ENCODE results near the gene RFFL. TPM values are rescaled to one million over a fixed set of nuclear protein-coding genes. Genes with fewer than 3 reads are reported as not detected.

The RFFL gene
- total and polyA plus RNA-seq, 9 of the 15 experiments (the other 6 are each of a cell fraction or from before 2014, with no cell fraction given): 3.4 to 18.1 (median 12.8) TPM

DNA sequence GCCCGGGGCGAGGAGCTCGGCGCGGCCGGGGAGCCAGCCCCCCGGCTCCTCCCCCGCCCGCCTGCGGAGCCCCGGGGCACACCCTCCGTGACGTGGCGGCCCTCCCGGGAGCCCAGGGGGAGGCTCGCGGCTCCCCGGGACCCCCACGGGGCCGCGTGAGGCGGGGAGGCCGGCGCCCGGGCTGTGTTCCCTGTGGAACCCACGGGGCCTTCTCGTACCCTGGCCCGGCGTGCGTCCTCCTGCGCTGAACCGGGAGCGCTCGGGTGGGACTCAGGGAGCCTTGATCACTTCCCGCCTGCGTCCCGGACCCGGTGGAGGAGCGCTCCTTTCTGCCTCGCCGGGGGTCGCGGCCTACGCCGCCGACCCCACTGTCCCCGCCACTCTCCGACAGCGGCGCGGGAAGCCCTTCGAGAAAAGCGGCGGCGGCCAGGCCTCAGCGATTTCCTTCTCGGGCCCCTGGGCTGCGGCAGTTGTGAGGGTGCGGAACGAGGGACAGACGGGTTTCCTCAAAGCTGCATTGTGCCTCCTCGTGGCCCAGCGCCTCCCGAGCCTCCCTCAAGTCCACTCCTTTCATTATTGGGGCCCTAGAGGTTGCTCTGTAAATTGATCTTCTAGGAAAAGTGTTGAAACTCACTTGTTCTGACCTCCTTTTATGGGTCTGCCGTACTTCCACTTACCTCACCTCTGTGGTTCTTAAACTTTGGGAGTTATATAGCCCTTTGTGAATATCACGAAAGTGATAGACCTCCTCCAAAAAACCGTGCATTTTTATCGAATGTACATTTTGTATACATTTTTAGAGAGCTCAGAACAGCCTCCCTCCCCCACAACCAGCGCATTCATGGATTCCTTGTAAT lies 82.6 kb downstream of the RFFL start (continued):
- TF ChIP-seq, protein P1, sequence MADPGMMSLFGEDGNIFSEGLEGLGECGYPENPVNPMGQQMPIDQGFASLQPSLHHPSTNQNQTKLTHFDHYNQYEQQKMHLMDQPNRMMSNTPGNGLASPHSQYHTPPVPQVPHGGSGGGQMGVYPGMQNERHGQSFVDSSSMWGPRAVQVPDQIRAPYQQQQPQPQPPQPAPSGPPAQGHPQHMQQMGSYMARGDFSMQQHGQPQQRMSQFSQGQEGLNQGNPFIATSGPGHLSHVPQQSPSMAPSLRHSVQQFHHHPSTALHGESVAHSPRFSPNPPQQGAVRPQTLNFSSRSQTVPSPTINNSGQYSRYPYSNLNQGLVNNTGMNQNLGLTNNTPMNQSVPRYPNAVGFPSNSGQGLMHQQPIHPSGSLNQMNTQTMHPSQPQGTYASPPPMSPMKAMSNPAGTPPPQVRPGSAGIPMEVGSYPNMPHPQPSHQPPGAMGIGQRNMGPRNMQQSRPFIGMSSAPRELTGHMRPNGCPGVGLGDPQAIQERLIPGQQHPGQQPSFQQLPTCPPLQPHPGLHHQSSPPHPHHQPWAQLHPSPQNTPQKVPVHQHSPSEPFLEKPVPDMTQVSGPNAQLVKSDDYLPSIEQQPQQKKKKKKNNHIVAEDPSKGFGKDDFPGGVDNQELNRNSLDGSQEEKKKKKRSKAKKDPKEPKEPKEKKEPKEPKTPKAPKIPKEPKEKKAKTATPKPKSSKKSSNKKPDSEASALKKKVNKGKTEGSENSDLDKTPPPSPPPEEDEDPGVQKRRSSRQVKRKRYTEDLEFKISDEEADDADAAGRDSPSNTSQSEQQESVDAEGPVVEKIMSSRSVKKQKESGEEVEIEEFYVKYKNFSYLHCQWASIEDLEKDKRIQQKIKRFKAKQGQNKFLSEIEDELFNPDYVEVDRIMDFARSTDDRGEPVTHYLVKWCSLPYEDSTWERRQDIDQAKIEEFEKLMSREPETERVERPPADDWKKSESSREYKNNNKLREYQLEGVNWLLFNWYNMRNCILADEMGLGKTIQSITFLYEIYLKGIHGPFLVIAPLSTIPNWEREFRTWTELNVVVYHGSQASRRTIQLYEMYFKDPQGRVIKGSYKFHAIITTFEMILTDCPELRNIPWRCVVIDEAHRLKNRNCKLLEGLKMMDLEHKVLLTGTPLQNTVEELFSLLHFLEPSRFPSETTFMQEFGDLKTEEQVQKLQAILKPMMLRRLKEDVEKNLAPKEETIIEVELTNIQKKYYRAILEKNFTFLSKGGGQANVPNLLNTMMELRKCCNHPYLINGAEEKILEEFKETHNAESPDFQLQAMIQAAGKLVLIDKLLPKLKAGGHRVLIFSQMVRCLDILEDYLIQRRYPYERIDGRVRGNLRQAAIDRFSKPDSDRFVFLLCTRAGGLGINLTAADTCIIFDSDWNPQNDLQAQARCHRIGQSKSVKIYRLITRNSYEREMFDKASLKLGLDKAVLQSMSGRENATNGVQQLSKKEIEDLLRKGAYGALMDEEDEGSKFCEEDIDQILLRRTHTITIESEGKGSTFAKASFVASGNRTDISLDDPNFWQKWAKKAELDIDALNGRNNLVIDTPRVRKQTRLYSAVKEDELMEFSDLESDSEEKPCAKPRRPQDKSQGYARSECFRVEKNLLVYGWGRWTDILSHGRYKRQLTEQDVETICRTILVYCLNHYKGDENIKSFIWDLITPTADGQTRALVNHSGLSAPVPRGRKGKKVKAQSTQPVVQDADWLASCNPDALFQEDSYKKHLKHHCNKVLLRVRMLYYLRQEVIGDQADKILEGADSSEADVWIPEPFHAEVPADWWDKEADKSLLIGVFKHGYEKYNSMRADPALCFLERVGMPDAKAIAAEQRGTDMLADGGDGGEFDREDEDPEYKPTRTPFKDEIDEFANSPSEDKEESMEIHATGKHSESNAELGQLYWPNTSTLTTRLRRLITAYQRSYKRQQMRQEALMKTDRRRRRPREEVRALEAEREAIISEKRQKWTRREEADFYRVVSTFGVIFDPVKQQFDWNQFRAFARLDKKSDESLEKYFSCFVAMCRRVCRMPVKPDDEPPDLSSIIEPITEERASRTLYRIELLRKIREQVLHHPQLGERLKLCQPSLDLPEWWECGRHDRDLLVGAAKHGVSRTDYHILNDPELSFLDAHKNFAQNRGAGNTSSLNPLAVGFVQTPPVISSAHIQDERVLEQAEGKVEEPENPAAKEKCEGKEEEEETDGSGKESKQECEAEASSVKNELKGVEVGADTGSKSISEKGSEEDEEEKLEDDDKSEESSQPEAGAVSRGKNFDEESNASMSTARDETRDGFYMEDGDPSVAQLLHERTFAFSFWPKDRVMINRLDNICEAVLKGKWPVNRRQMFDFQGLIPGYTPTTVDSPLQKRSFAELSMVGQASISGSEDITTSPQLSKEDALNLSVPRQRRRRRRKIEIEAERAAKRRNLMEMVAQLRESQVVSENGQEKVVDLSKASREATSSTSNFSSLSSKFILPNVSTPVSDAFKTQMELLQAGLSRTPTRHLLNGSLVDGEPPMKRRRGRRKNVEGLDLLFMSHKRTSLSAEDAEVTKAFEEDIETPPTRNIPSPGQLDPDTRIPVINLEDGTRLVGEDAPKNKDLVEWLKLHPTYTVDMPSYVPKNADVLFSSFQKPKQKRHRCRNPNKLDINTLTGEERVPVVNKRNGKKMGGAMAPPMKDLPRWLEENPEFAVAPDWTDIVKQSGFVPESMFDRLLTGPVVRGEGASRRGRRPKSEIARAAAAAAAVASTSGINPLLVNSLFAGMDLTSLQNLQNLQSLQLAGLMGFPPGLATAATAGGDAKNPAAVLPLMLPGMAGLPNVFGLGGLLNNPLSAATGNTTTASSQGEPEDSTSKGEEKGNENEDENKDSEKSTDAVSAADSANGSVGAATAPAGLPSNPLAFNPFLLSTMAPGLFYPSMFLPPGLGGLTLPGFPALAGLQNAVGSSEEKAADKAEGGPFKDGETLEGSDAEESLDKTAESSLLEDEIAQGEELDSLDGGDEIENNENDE (IDR thresholded peaks at IDR 0.05; ENCODE audit: low read depth, low read length): no peak
- TF ChIP-seq ZFX (CRISPR knock-in tag; IDR thresholded peaks at IDR 0.05): peak; percentile 91
- TF ChIP-seq BRD4 (IDR thresholded peaks at IDR 0.05): peak; percentile 92
- TF ChIP-seq NCOA1 (IDR thresholded peaks at IDR 0.05; ENCODE audit: low read depth): no peak
- TF ChIP-seq MEF2D (tag; conservative IDR thresholded peaks at IDR 0.05; ENCODE audit: low read depth): no peak
- peak; percentile 8; the same call in 1 of the 2 replicates for TF ChIP-seq ATF7 (IDR thresholded peaks at IDR 0.05)
- 0 out of 2 replicates have a peak, but pooled peaks have one; percentile 34 for TF ChIP-seq GATAD2A (IDR thresholded peaks at IDR 0.05)
- peak in 1 of 2 experiments; percentile 36; a peak in 1 of 4 replicates for TF ChIP-seq RCOR1 (IDR thresholded peaks at IDR 0.05; ENCODE audit: borderline replicate concordance in 1 of 2, low read depth in 2 of 2, low read length in 2 of 2)
- TF ChIP-seq THRAP3 (IDR thresholded peaks at IDR 0.05; ENCODE audit: borderline replicate concordance): no peak
- TF ChIP-seq ZNF644 (tag; IDR thresholded peaks at IDR 0.05; ENCODE audit: low read depth): no peak
- TF ChIP-seq TRIM25 (IDR thresholded peaks at IDR 0.05; ENCODE audit: borderline replicate concordance): no peak
- TF ChIP-seq ZNF830 (CRISPR knock-in tag; IDR thresholded peaks at IDR 0.05): 0 out of 2 replicates have a peak, but pooled peaks have one; percentile 51
- no peak for TF ChIP-seq BCOR (IDR thresholded peaks at IDR 0.05)
- no peak for TF ChIP-seq NFYB (IDR thresholded peaks at IDR 0.05; ENCODE audit: extremely low read depth, insufficient read length)

All from K562 (cell line).